GM18498 (cell line): ENCODE measurements around the gene SLC5A3.

Experiments used
- ATAC-seq: cut with Tn5 transposase; IDR thresholded peaks from one replicate; pipeline ENCODE4 v1.9.1; 2021; ENCODE audit warnings: mild to moderate bottlenecking, moderate library complexity; ENCODE audit not compliant: unreplicated experiment

Gene SLC5A3

GRCh38 chr21:34065027-34065426 is 8.4 kb upstream of the SLC5A3 start:
- ATAC-seq, result no peak

- ATAC-seq, result no peak
Measured at GRCh38 chr21:34071683-34072082, 1.7 kb upstream of the SLC5A3 start.

- ATAC-seq, result no peak
Measured at GRCh38 chr21:34072145-34073031, 990 bp upstream of the SLC5A3 start.

GRCh38 chr21:34073749-34074282 is 438 bp downstream of the SLC5A3 start:
- ATAC-seq, result peak; percentile 49

- no peak for ATAC-seq
Measured at GRCh38 chr21:34074283-34075090, 1.1 kb downstream of the SLC5A3 start.

GRCh38 chr21:34075091-34075425 is 1.7 kb downstream of the SLC5A3 start:
- ATAC-seq, result no peak

GRCh38 chr21:34075760-34076660 is 2.6 kb downstream of the SLC5A3 start:
- no peak for ATAC-seq

- no peak for ATAC-seq
Measured at GRCh38 chr21:34076835-34077234, 3.5 kb downstream of the SLC5A3 start.

GRCh38 chr21:34077888-34078287 is 4.5 kb downstream of the SLC5A3 start:
- no peak for ATAC-seq

- no peak for ATAC-seq
Measured at GRCh38 chr21:34078915-34079314, 5.5 kb downstream of the SLC5A3 start.

GRCh38 chr21:34080710-34081109 is 7.3 kb downstream of the SLC5A3 start:
- no peak for ATAC-seq

- ATAC-seq, result no peak
Measured at GRCh38 chr21:34082769-34083168, 9.4 kb downstream of the SLC5A3 start.

- ATAC-seq, result no peak
Measured at GRCh38 chr21:34083357-34083756, 10.0 kb downstream of the SLC5A3 start.

GRCh38 chr21:34085129-34085528 is 11.8 kb downstream of the SLC5A3 start:
- ATAC-seq, result no peak

GRCh38 chr21:34086887-34087306 is 13.5 kb downstream of the SLC5A3 start:
- no peak for ATAC-seq

- no peak for ATAC-seq
Measured at GRCh38 chr21:34088752-34089151, 15.4 kb downstream of the SLC5A3 start.

- no peak for ATAC-seq
Measured at GRCh38 chr21:34091032-34091431, 17.7 kb downstream of the SLC5A3 start.

- ATAC-seq, result no peak
Measured at GRCh38 chr21:34091607-34092006, 18.2 kb downstream of the SLC5A3 start.

- ATAC-seq, result no peak
Measured at GRCh38 chr21:34092262-34092921, 19.0 kb downstream of the SLC5A3 start.

- no peak for ATAC-seq
Measured at GRCh38 chr21:34093083-34093482, 19.7 kb downstream of the SLC5A3 start.
